Measurements from ENCODE around the gene DNAH17. TPM values are rescaled to one million over a fixed set of nuclear protein-coding genes. Genes with fewer than 3 reads are reported as not detected.
A peak's percentile ranks its signal among the peaks of the same experiment; 100 is the strongest.

The DNAH17 gene
- total and polyA plus RNA-seq, 3 experiments from 2014 or later: 0.20 TPM; not detected in 2

DNA sequence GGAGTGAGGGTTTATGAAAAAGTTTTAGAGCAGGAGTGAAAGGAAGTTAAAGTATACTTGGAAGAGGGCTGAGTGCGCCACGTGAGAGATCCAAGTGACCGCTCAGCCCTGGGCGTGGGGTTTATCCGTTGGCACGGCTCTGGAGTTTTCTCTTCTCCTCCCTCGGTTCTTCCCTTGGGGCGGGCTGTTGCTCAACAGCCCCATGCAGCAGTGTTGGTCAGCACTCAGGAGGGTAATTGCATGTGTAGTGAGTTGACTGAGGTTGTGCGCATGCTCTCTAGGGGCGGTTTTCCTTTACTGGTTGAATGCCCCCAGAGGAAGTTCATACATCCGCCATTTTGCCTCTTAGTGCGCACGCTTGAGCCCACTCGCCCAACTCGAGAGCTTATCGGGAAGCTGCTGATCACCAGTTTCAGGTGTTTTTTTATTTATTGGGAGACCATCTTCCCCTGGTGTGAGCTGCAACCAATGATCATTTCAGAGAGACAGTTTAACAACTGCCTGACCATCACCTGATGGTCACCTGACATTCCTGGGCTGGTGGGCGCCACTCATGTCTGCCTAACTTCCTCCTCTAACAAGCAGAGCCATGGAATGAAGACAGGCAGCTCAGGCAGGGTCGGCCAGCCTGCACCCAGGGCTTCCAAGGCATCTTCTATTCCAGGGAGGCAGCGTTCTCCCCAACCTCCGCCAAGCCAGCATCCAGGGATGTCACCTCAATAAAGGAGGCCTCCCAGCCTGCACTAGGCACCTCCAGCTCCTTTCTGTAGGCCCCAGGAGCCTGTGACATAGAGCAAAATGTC, 41.3 kb upstream of the DNAH17 start:
- Mint-ChIP-seq H3K36me3 (peaks cover 0 to 3% (median 0%) of the 10 kb centered on the region in 3 donors), H3K4me3 (no peak overlapping the region), H3K9me3 (no peaks in the 10 kb centered on the region), H3K27ac (peak overlapping the region in 3 of 8 donors; percentile 15 to 80 (median 79)), H3K4me1 (peaks cover 0 to 4% (median 0%) of the 10 kb centered on the region in 3 donors), H3K27me3 (peaks cover 0 to 2% of the 10 kb centered on the region in 2 donors)
- ChIA-PET POLR2A (no interaction called here), CTCF (interaction anchor here (0.9 kb wide), 1 partner anchor 1429 kb away, joined by 3 read pairs; no protein-coding TSS in a partner anchor)
- no peak overlapping the region for H3K27ac ChIP-seq (ENCODE audit: low read depth, low read length)
- no peaks in the 10 kb centered on the region for H3K27me3 ChIP-seq (ENCODE audit: insufficient read depth, low read length, poor library complexity, severe bottlenecking)
- no peaks in the 10 kb centered on the region for H3K36me3 ChIP-seq (ENCODE audit: insufficient read depth, low read length)
- DNase-seq: no peak
- no peaks in the 10 kb centered on the region for H3K4me1 ChIP-seq (ENCODE audit: insufficient read depth, low read length)
- H3K4me3 ChIP-seq (ENCODE audit: low read length): no peak overlapping the region
- H3K9me3 ChIP-seq (ENCODE audit: low read length): no peaks in the 10 kb centered on the region

DNA sequence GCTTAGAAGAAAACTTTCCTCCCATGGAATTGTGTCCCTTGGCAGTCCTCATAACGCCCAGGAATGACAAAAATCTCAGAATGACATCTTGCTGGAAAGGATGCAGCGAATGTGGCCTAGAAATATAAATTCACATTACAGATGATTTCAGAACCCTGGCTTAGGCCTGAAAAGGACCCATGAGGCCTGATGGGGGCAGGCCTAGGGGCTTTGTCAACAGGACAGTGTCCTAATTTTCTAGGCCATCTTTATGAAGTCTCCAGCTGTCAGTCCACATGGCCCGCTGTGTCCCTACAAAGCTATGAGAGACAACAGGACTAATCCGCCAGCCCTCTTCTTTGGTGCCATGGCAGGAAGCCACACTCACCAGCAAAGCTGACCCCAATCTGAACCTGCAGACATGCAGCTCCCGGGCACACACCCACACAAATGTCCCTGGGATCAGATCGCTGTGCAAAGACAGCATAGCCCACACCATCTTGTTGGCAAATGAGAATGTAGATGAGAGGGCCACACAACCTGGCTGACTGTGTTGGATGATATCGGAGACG, 40.4 kb upstream of the DNAH17 start:
- CTCF ChIA-PET: interaction anchor here (0.9 kb wide), 1 partner anchor 1428 kb away, joined by 3 read pairs; no protein-coding TSS in a partner anchor
- H3K27me3 Mint-ChIP-seq: peaks cover 0 to 2% of the 10 kb centered on the region in 2 donors
- H3K9me3 ChIP-seq (ENCODE audit: low read length): no peaks in the 10 kb centered on the region
- H3K27me3 ChIP-seq (ENCODE audit: insufficient read depth, low read length, poor library complexity, severe bottlenecking): no peaks in the 10 kb centered on the region
- no peaks in the 10 kb centered on the region for H3K36me3 ChIP-seq (ENCODE audit: insufficient read depth, low read length)
- DNase-seq: no peak
- H3K4me3 Mint-ChIP-seq: no peak overlapping the region
- no peaks in the 10 kb centered on the region for H3K9me3 Mint-ChIP-seq
- POLR2A ChIA-PET: no interaction called here
- peaks cover 0 to 4% (median 0%) of the 10 kb centered on the region in 3 donors for H3K4me1 Mint-ChIP-seq
- H3K27ac ChIP-seq (ENCODE audit: low read depth, low read length): no peak overlapping the region
- no peak overlapping the region for H3K4me3 ChIP-seq (ENCODE audit: low read length)
- no peaks in the 10 kb centered on the region for H3K36me3 Mint-ChIP-seq
- H3K4me1 ChIP-seq (ENCODE audit: insufficient read depth, low read length): no peaks in the 10 kb centered on the region
- H3K27ac Mint-ChIP-seq: peak overlapping the region in 3 of 8 donors; percentile 4 to 79 (median 15)

DNA sequence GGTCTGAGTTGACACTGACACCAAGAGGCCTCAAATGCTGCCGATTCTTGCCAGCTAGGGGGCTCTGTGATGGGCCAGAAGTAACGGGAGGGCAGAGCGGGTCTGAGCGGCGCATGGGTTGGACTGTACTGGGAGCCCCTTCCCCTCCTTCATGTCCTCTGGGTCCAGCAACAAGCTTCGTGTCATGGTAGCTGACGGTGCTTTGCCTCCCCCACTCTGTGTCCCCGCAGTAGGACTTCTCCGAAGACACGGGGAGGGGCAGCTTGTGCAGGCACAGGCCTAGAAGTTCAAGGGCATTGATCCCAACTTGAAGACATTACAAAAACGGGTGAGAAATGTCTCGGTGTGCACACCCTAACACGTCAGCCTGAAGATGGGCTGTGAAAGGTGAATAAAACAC, 39.8 kb upstream of the DNAH17 start:
- H3K27me3 ChIP-seq (ENCODE audit: insufficient read depth, low read length, poor library complexity, severe bottlenecking): no peaks in the 10 kb centered on the region
- H3K36me3 Mint-ChIP-seq: no peaks in the 10 kb centered on the region
- no peak overlapping the region for H3K27ac Mint-ChIP-seq
- H3K9me3 Mint-ChIP-seq: no peaks in the 10 kb centered on the region
- CTCF ChIA-PET: no interaction called here
- DNase-seq: no peak
- H3K4me3 ChIP-seq (ENCODE audit: low read length): no peak overlapping the region
- no peaks in the 10 kb centered on the region for H3K4me1 ChIP-seq (ENCODE audit: insufficient read depth, low read length)
- no peak overlapping the region for H3K4me3 Mint-ChIP-seq
- no peak overlapping the region for H3K27ac ChIP-seq (ENCODE audit: low read depth, low read length)
- POLR2A ChIA-PET: no interaction called here
- H3K27me3 Mint-ChIP-seq: peaks cover 0 to 2% of the 10 kb centered on the region in 2 donors
- H3K36me3 ChIP-seq (ENCODE audit: insufficient read depth, low read length): no peaks in the 10 kb centered on the region
- peaks cover 0 to 4% (median 0%) of the 10 kb centered on the region in 3 donors for H3K4me1 Mint-ChIP-seq
- no peaks in the 10 kb centered on the region for H3K9me3 ChIP-seq (ENCODE audit: low read length)

GRCh38 chr17:78615631-78616030, 38.4 kb upstream of the DNAH17 start:
- no peaks in the 10 kb centered on the region for H3K36me3 ChIP-seq (ENCODE audit: insufficient read depth, low read length)
- Mint-ChIP-seq H3K9me3 (no peaks in the 10 kb centered on the region), H3K27me3 (peaks cover 2 to 9% of the 10 kb centered on the region in 2 donors), H3K4me1 (peaks cover 0 to 4% (median 0%) of the 10 kb centered on the region in 3 donors), H3K27ac (peak overlapping the region in 1 of 8 donors; percentile 70), H3K4me3 (no peak overlapping the region), H3K36me3 (no peaks in the 10 kb centered on the region)
- no peaks in the 10 kb centered on the region for H3K9me3 ChIP-seq (ENCODE audit: low read length)
- H3K27ac ChIP-seq (ENCODE audit: low read depth, low read length): no peak overlapping the region
- H3K27me3 ChIP-seq (ENCODE audit: insufficient read depth, low read length, poor library complexity, severe bottlenecking): no peaks in the 10 kb centered on the region
- no peaks in the 10 kb centered on the region for H3K4me1 ChIP-seq (ENCODE audit: insufficient read depth, low read length)
- POLR2A ChIA-PET: no interaction called here
- H3K4me3 ChIP-seq (ENCODE audit: low read length): no peak overlapping the region
- DNase-seq: no peak
- CTCF ChIA-PET: no interaction called here

- Mint-ChIP-seq H3K27me3 (peaks cover 2 to 13% of the 10 kb centered on the region in 2 donors), H3K36me3 (no peaks in the 10 kb centered on the region), H3K4me1 (peaks cover 0 to 4% (median 0%) of the 10 kb centered on the region in 3 donors), H3K9me3 (no peaks in the 10 kb centered on the region), H3K27ac (peak overlapping the region in 1 of 8 donors; percentile 72), H3K4me3 (no peak overlapping the region)
- Histone ChIP-seq H3K4me1 (ENCODE audit: insufficient read depth, low read length) (no peaks in the 10 kb centered on the region), H3K27me3 (ENCODE audit: insufficient read depth, low read length, poor library complexity, severe bottlenecking) (no peaks in the 10 kb centered on the region), H3K27ac (ENCODE audit: low read depth, low read length) (no peak overlapping the region), H3K36me3 (ENCODE audit: insufficient read depth, low read length) (no peaks in the 10 kb centered on the region), H3K4me3 (ENCODE audit: low read length) (no peak overlapping the region), H3K9me3 (ENCODE audit: low read length) (no peaks in the 10 kb centered on the region)
- DNase-seq: no peak
- CTCF ChIA-PET: no interaction called here
- POLR2A ChIA-PET: no interaction called here
These were observed 36.2 kb upstream of the DNAH17 start for GRCh38 chr17:78613416-78613815.

- no peaks in the 10 kb centered on the region for H3K36me3 Mint-ChIP-seq
- DNase-seq: no peak
- CTCF ChIA-PET: no interaction called here
- Histone ChIP-seq H3K4me3 (ENCODE audit: low read length) (no peak overlapping the region), H3K27me3 (ENCODE audit: insufficient read depth, low read length, poor library complexity, severe bottlenecking) (no peaks in the 10 kb centered on the region), H3K36me3 (ENCODE audit: insufficient read depth, low read length) (no peaks in the 10 kb centered on the region), H3K27ac (ENCODE audit: low read depth, low read length) (no peak overlapping the region), H3K9me3 (ENCODE audit: low read length) (no peaks in the 10 kb centered on the region), H3K4me1 (ENCODE audit: insufficient read depth, low read length) (no peaks in the 10 kb centered on the region)
- H3K4me1 Mint-ChIP-seq: no peaks in the 10 kb centered on the region
- H3K9me3 Mint-ChIP-seq: no peaks in the 10 kb centered on the region
- H3K27ac Mint-ChIP-seq: no peak overlapping the region
- H3K27me3 Mint-ChIP-seq: peaks cover 2 to 22% of the 10 kb centered on the region in 2 donors
- POLR2A ChIA-PET: no interaction called here
- no peak overlapping the region for H3K4me3 Mint-ChIP-seq
These were observed 34.4 kb upstream of the DNAH17 start for GRCh38 chr17:78611607-78612006.

DNA sequence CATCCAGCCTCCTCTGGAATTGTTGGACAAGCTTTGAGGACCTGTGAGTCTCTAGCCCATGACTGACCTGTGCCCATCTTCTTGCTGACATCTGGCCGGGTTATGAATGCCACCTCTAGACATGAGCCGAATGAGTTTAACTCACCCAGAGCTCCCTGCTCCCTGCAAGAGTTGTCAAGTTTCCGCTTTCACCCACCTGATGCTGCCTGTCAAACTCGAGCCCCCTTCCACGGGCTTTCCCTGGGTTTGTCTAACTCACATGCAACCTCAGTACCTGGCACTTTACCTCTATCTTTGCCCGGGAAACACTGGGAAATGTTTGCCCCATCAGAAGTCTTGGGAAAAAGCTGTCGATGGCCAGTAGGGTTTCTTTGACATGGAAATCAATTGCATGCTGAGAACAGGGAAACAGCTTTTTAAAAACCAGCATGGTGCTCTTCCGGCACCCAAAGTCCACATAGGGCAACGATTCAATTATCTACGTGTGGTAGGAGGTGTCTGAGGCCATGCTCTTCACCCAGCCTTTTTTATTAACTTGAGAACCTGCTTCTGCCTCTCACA, 33.8 kb upstream of the DNAH17 start:
- DNase-seq: no peak
- H3K4me1 Mint-ChIP-seq: no peaks in the 10 kb centered on the region
- Histone ChIP-seq H3K9me3 (ENCODE audit: low read length) (no peaks in the 10 kb centered on the region), H3K36me3 (ENCODE audit: insufficient read depth, low read length) (no peaks in the 10 kb centered on the region), H3K4me3 (ENCODE audit: low read length) (no peak overlapping the region), H3K4me1 (ENCODE audit: insufficient read depth, low read length) (no peaks in the 10 kb centered on the region), H3K27me3 (ENCODE audit: insufficient read depth, low read length, poor library complexity, severe bottlenecking) (no peaks in the 10 kb centered on the region), H3K27ac (ENCODE audit: low read depth, low read length) (no peak overlapping the region)
- peaks cover 2 to 22% of the 10 kb centered on the region in 2 donors for H3K27me3 Mint-ChIP-seq
- ChIA-PET POLR2A (no interaction called here), CTCF (no interaction called here)
- H3K36me3 Mint-ChIP-seq: no peaks in the 10 kb centered on the region
- H3K27ac Mint-ChIP-seq: no peak overlapping the region
- H3K4me3 Mint-ChIP-seq: no peak overlapping the region
- no peaks in the 10 kb centered on the region for H3K9me3 Mint-ChIP-seq

GRCh38 chr17:78609191-78609641, 32.0 kb upstream of the DNAH17 start:
- H3K36me3 Mint-ChIP-seq: no peaks in the 10 kb centered on the region
- H3K27me3 Mint-ChIP-seq: peaks cover 3 to 22% of the 10 kb centered on the region in 2 donors
- Histone ChIP-seq H3K4me3 (ENCODE audit: low read length) (no peak overlapping the region), H3K36me3 (ENCODE audit: insufficient read depth, low read length) (no peaks in the 10 kb centered on the region), H3K9me3 (ENCODE audit: low read length) (no peaks in the 10 kb centered on the region), H3K4me1 (ENCODE audit: insufficient read depth, low read length) (no peaks in the 10 kb centered on the region), H3K27ac (ENCODE audit: low read depth, low read length) (no peak overlapping the region), H3K27me3 (ENCODE audit: insufficient read depth, low read length, poor library complexity, severe bottlenecking) (no peaks in the 10 kb centered on the region)
- no peak overlapping the region for H3K27ac Mint-ChIP-seq
- no peak overlapping the region for H3K4me3 Mint-ChIP-seq
- no peaks in the 10 kb centered on the region for H3K4me1 Mint-ChIP-seq
- ChIA-PET CTCF (no interaction called here), POLR2A (no interaction called here)
- no peak for DNase-seq
- H3K9me3 Mint-ChIP-seq: no peaks in the 10 kb centered on the region
